Stimulated activated naive CD8-positive, alpha-beta T cell treated with anti-CD3 and anti-CD28 coated beads, Interleukin-15, Interleukin-2, amounts not matched to agents 100 ng/mL and 50 ng/mL, for 24 hours (primary cell): ENCODE measurements around the gene GDF9.

Experiments
- H3K27ac Mint-ChIP-seq: one replicate; pipeline ENCODE4 v1.8.0; 2021; ENCODE audit warnings: mild to moderate bottlenecking, mixed read lengths
- H3K27me3 Mint-ChIP-seq: one replicate; pipeline ENCODE4 v1.8.0; 2021; ENCODE audit warnings: mixed read lengths
- H3K36me3 Mint-ChIP-seq: one replicate; pipeline ENCODE4 v1.8.0; 2021; ENCODE audit warnings: low read depth, mixed read lengths
- H3K4me1 Mint-ChIP-seq: one replicate; pipeline ENCODE4 v1.8.0; 2021; ENCODE audit warnings: low read depth, mixed read lengths
- H3K4me3 Mint-ChIP-seq: one replicate; pipeline ENCODE4 v1.8.0; 2021; ENCODE audit warnings: mild to moderate bottlenecking, mixed read lengths
- H3K9me3 Mint-ChIP-seq: one replicate; pipeline ENCODE4 v1.8.0; 2021; ENCODE audit warnings: mixed read lengths

GDF9 gene

GRCh38 chr5:132866342-132867045, at the start of gene GDF9, which contains the start of gene UQCRQ:
GDF9 (minus strand) TSS chr5:132866469; CDS start chr5:132864533, 1,936 bp downstream.
UQCRQ (plus strand) TSS chr5:132866642; CDS start chr5:132866882, 240 bp downstream.
- Mint-ChIP-seq H3K4me3 (peak within 1 kb of the TSS; percentile 100), H3K27me3 (no peaks in the 10 kb centered on the region), H3K4me1 (peaks cover 33% of the 10 kb centered on the region), H3K27ac (peak within 1 kb of the TSS; percentile 100), H3K9me3 (no peaks in the 10 kb centered on the region), H3K36me3 (peaks cover 30% of the 10 kb centered on the region)

GRCh38 chr5:132915681-132916080, 49.4 kb upstream of the GDF9 start:
- Mint-ChIP-seq H3K36me3 (peaks cover 30% of the 10 kb centered on the region), H3K27ac (no peak overlapping the region)

GRCh38 chr5:132909702-132910101, 43.4 kb upstream of the GDF9 start:
- H3K27ac Mint-ChIP-seq: no peak overlapping the region
- no peaks in the 10 kb centered on the region for H3K27me3 Mint-ChIP-seq
- no peaks in the 10 kb centered on the region for H3K9me3 Mint-ChIP-seq
- H3K36me3 Mint-ChIP-seq: peaks cover 37% of the 10 kb centered on the region
- no peak overlapping the region for H3K4me3 Mint-ChIP-seq
- peaks cover 3% of the 10 kb centered on the region for H3K4me1 Mint-ChIP-seq

More at GRCh38 chr5:132915681-132916080, 49.4 kb upstream of the GDF9 start:
- H3K9me3 Mint-ChIP-seq: no peaks in the 10 kb centered on the region
- no peak overlapping the region for H3K4me3 Mint-ChIP-seq
- peaks cover 3% of the 10 kb centered on the region for H3K4me1 Mint-ChIP-seq
- no peaks in the 10 kb centered on the region for H3K27me3 Mint-ChIP-seq

GRCh38 chr5:132907161-132907560, 40.9 kb upstream of the GDF9 start:
- Mint-ChIP-seq H3K27me3 (no peaks in the 10 kb centered on the region), H3K27ac (no peak overlapping the region), H3K9me3 (no peaks in the 10 kb centered on the region), H3K36me3 (peaks cover 48% of the 10 kb centered on the region), H3K4me3 (no peak overlapping the region), H3K4me1 (peaks cover 3% of the 10 kb centered on the region)

GRCh38 chr5:132905938-132906337, 39.7 kb upstream of the GDF9 start:
- no peaks in the 10 kb centered on the region for H3K27me3 Mint-ChIP-seq
- H3K27ac Mint-ChIP-seq: no peak overlapping the region
- peaks cover 44% of the 10 kb centered on the region for H3K36me3 Mint-ChIP-seq
- no peaks in the 10 kb centered on the region for H3K9me3 Mint-ChIP-seq
- no peak overlapping the region for H3K4me3 Mint-ChIP-seq
- peaks cover 3% of the 10 kb centered on the region for H3K4me1 Mint-ChIP-seq

- Mint-ChIP-seq H3K36me3 (peaks cover 42% of the 10 kb centered on the region), H3K4me3 (no peak overlapping the region), H3K27ac (no peak overlapping the region), H3K4me1 (no peaks in the 10 kb centered on the region), H3K27me3 (no peaks in the 10 kb centered on the region), H3K9me3 (no peaks in the 10 kb centered on the region)
These were observed 35.5 kb upstream of the GDF9 start for GRCh38 chr5:132901730-132902129.

GRCh38 chr5:132901036-132901435, 34.8 kb upstream of the GDF9 start:
- Mint-ChIP-seq H3K4me3 (no peak overlapping the region), H3K27me3 (no peaks in the 10 kb centered on the region), H3K36me3 (peaks cover 49% of the 10 kb centered on the region), H3K27ac (no peak overlapping the region), H3K9me3 (no peaks in the 10 kb centered on the region), H3K4me1 (no peaks in the 10 kb centered on the region)

GRCh38 chr5:132898094-132898493, 31.8 kb upstream of the GDF9 start:
- Mint-ChIP-seq H3K9me3 (no peaks in the 10 kb centered on the region), H3K36me3 (peaks cover 42% of the 10 kb centered on the region), H3K4me3 (no peak overlapping the region), H3K27me3 (no peaks in the 10 kb centered on the region), H3K4me1 (no peaks in the 10 kb centered on the region), H3K27ac (no peak overlapping the region)

- Mint-ChIP-seq H3K27ac (no peak overlapping the region), H3K4me3 (no peak overlapping the region), H3K36me3 (peaks cover 52% of the 10 kb centered on the region), H3K27me3 (no peaks in the 10 kb centered on the region), H3K4me1 (no peaks in the 10 kb centered on the region), H3K9me3 (no peaks in the 10 kb centered on the region)
These were observed 30.4 kb upstream of the GDF9 start for GRCh38 chr5:132896685-132897084.

GRCh38 chr5:132895719-132896305, 29.5 kb upstream of the GDF9 start:
- Mint-ChIP-seq H3K27ac (no peak overlapping the region), H3K4me1 (no peaks in the 10 kb centered on the region), H3K27me3 (no peaks in the 10 kb centered on the region), H3K9me3 (no peaks in the 10 kb centered on the region), H3K36me3 (peaks cover 51% of the 10 kb centered on the region), H3K4me3 (no peak overlapping the region)

GRCh38 chr5:132890817-132891216, 24.5 kb upstream of the GDF9 start:
- peaks cover 61% of the 10 kb centered on the region for H3K36me3 Mint-ChIP-seq
- no peak overlapping the region for H3K27ac Mint-ChIP-seq
- H3K4me3 Mint-ChIP-seq: no peak overlapping the region
- no peaks in the 10 kb centered on the region for H3K27me3 Mint-ChIP-seq
- H3K4me1 Mint-ChIP-seq: no peaks in the 10 kb centered on the region
- no peaks in the 10 kb centered on the region for H3K9me3 Mint-ChIP-seq

GRCh38 chr5:132889501-132889900, 23.2 kb upstream of the GDF9 start:
- Mint-ChIP-seq H3K4me3 (no peak overlapping the region), H3K9me3 (no peaks in the 10 kb centered on the region), H3K27ac (no peak overlapping the region), H3K36me3 (peaks cover 63% of the 10 kb centered on the region), H3K27me3 (no peaks in the 10 kb centered on the region), H3K4me1 (peaks cover 6% of the 10 kb centered on the region)

- no peak overlapping the region for H3K4me3 Mint-ChIP-seq
- no peak overlapping the region for H3K27ac Mint-ChIP-seq
- H3K4me1 Mint-ChIP-seq: peaks cover 6% of the 10 kb centered on the region
- no peaks in the 10 kb centered on the region for H3K9me3 Mint-ChIP-seq
- peaks cover 55% of the 10 kb centered on the region for H3K36me3 Mint-ChIP-seq
- H3K27me3 Mint-ChIP-seq: no peaks in the 10 kb centered on the region
These were observed 21.0 kb upstream of the GDF9 start for GRCh38 chr5:132887283-132887682.

GRCh38 chr5:132886064-132886823, 20.0 kb upstream of the GDF9 start:
- Mint-ChIP-seq H3K36me3 (peaks cover 54% of the 10 kb centered on the region), H3K27me3 (no peaks in the 10 kb centered on the region), H3K4me3 (no peak overlapping the region), H3K27ac (no peak overlapping the region), H3K4me1 (peaks cover 6% of the 10 kb centered on the region), H3K9me3 (no peaks in the 10 kb centered on the region)

- Mint-ChIP-seq H3K36me3 (peaks cover 56% of the 10 kb centered on the region), H3K4me1 (peaks cover 6% of the 10 kb centered on the region), H3K27me3 (no peaks in the 10 kb centered on the region), H3K4me3 (no peak overlapping the region), H3K27ac (no peak overlapping the region), H3K9me3 (no peaks in the 10 kb centered on the region)
These were observed 18.3 kb upstream of the GDF9 start for GRCh38 chr5:132884548-132884947.
